GM21526 (cell line): Measurements from ENCODE around the gene CUEDC2.

Experiments
- ATAC-seq: cut with Tn5 transposase; IDR thresholded peaks from one replicate; pipeline ENCODE4 v1.9.1; 2021; ENCODE audit warnings: moderate library complexity; ENCODE audit not compliant: unreplicated experiment, low FRiP score

Gene CUEDC2

DNA sequence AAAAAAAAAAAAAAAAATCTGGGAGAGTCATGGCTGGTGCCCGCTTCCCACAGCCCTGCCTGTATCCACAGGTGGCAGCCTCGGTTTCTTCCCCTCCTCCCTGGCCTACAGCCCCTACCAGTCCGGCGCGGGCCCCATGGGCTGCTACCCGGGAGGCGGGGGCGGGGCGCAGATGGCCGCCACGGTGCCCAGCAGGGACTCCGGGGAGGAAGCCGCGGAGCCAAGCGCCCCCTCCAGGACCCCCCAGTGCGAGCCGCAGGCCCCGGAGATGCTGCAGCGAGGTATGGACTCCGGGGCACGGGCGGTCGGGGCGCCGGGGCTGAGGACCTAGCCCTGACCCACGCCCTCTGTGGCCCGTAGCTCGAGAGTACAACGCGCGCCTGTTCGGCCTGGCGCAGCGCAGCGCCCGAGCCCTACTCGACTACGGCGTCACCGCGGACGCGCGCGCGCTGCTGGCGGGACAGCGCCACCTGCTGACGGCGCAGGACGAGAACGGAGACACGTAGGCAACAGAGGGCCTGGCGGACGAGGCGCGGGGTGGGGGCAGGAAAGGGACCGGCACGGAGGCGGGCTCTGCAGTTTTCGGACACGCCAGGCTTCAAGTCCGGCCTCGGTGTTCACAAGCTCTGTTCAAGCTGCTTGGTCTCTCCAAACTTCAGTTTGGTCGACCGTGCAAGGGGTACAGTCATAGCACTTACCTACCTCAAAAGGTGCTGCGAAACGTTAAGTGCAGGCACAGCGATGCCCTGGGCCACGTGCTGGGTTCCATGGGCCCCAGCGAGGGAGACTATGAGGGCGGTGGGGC, 33.0 kb downstream of the CUEDC2 start:
- ATAC-seq: peak; percentile 35

DNA sequence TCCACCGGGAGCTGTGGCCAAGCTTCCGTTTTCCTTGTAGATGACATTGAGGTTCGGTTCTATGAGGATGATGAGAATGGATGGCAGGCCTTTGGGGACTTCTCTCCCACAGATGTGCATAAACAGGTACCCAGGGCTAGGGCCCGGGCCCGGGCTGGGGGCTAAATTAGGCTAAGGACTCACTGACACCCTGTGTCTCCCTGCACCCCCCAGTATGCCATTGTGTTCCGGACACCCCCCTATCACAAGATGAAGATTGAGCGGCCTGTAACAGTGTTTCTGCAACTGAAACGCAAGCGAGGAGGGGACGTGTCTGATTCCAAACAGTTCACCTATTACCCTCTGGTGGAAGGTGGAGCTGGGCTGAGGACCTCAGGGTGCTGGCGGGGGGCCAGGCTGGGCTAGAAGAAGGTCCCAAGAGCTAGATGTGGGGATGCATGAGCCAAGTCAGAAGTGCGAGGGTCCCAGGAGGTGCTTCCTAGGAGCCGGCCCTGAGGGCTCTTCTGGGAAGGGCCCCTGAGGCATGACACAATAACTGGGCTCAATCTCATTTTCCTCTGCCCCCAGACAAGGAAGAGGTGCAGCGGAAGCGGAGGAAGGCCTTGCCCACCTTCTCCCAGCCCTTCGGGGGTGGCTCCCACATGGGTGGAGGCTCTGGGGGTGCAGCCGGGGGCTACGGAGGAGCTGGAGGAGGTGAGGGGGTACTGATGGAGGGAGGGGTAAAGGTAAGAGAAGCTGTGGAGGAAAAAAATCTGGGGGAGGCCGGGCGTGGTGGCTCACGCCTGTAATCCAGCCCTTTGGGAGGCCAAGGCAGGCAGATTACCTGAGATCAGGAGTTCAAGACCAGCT, 34.0 kb downstream of the CUEDC2 start:
- ATAC-seq: no peak

DNA sequence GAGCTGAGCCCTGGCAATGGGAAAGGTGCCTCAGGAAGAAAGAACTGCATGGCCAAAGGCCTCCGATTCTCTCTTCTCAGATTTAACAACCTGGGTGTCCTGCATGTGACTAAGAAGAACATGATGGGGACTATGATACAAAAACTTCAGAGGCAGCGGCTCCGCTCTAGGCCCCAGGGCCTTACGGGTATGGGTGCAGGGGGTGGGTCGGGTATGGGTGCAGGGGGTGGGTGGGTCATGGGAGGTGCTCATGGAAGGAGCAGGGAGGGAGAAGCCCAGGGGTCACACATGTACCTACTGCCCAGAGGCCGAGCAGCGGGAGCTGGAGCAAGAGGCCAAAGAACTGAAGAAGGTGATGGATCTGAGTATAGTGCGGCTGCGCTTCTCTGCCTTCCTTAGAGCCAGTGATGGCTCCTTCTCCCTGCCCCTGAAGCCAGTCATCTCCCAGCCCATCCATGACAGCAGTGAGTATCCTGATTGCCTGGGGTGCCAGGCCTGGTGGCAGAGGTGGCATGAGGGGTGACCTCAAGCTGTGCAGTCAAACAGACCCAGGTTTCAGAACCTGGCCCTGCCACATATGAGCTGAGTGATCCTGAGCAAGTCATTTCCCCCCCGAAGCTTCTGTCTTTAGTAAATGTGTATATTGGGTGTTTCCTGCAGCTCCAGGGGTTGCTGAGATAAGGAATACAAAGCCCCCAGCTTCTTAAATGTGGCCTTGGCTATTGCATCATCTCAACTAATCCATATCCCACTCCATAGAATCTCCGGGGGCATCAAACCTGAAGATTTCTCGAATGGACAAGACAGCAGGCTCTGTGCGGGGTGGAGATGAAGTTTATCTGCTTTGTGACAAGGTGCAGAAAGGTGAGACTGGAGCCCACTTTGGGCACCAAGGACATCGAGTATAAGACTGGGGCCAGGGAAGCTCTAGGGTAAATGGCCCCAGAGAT, 34.9 kb downstream of the CUEDC2 start:
- no peak for ATAC-seq

DNA sequence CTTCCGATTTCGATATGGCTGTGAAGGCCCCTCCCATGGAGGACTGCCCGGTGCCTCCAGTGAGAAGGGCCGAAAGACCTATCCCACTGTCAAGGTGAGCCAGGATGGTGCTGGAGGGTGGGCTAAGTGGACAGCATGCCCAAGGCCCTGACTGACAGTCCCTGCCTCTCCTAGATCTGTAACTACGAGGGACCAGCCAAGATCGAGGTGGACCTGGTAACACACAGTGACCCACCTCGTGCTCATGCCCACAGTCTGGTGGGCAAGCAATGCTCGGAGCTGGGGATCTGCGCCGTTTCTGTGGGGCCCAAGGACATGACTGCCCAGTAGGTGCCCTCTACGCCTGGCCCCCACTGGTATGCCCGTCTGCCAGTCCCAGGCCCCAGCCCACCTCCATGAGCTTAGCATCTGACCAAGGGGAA, 35.6 kb downstream of the CUEDC2 start:
- ATAC-seq: no peak

DNA sequence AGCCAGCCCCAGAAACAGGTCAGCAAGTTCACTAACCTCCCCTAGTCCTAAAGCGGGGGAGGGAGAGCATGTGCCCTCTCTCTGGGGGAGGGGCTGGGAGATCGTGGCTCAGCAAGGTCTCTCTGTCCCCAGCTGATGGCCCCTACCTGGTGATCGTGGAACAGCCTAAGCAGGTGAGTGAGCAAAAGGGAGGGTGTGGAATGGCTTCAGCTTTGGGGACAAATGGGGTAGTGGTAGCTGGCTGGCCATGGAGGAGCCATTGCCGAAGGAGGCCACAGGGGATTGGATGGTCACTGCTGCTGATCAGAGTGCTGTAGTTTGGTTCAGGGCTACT, 36.1 kb downstream of the CUEDC2 start:
- ATAC-seq: no peak

DNA sequence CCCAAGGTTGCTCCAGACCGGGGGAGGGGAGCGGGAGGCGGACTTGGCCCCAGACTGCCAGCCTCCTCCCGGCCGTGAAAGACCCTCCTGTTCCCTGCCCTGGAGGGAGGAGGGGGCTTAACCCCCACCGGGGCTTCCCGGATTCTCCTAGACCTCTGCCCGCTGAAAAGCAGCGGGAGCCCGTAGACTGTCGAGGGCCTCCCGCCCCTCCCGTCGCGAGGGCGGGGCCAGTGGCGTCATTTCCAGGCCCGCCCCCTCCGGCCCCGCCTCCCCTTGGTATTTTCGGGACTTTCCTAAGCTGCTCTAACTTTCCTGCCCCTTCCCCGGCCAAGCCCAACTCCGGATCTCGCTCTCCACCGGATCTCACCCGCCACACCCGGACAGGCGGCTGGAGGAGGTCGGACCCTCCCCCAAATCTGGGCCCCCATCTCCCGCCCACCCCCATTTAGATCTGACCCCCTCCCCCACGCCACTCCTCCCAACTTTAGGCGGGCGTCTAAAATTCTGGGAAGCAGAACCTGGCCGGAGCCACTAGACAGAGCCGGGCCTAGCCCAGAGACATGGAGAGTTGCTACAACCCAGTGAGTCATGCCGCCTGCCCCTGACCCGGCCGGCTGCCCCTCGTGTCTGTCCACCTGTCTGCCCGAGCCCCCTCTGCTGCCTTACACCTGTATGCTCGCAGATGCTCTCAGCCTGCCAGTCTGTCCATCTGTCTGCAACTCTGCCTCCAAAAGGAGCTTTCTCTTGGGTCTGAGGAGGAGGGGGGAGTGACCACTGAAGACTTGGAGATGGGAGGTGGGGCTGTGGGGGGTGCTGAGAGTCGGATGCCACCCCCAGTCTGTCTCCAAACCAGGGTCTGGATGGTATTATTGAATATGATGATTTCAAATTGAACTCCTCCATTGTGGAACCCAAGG, 36.7 kb downstream of the CUEDC2 start, which contains the start of gene NFKB2:
NFKB2 (plus strand) TSS at position 306 of the 917 bp plus-strand sequence; CDS start at position 561, 255 bp downstream.
- no peak for ATAC-seq

DNA sequence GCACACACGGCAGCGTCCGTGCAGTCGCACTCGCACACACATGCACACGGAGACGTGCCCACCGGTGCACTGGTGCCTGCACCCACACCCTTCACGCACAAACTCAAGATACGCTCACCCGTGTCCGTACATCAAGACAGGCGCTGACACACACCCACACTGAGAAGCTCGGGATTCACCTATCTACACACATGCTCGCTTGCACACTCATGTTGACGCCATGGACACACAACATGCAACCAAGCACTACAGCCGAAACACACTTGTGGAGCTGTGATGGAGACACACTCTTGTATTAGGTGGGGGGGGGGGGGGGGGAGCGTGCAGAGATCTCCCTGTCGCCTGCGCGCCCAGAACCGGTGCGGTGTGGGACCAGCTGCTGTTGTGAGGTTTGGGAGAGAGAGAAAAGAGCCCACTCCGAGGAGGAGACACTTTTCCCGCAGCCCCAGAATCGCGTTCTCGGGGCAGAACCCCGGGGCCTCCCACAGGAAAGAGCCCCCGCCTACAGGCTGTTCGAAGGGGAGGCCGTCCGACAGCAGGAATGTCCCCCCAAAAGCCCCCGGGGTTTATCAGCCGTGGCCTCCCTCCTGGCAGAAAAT, 37.5 kb downstream of the CUEDC2 start:
- no peak for ATAC-seq

DNA sequence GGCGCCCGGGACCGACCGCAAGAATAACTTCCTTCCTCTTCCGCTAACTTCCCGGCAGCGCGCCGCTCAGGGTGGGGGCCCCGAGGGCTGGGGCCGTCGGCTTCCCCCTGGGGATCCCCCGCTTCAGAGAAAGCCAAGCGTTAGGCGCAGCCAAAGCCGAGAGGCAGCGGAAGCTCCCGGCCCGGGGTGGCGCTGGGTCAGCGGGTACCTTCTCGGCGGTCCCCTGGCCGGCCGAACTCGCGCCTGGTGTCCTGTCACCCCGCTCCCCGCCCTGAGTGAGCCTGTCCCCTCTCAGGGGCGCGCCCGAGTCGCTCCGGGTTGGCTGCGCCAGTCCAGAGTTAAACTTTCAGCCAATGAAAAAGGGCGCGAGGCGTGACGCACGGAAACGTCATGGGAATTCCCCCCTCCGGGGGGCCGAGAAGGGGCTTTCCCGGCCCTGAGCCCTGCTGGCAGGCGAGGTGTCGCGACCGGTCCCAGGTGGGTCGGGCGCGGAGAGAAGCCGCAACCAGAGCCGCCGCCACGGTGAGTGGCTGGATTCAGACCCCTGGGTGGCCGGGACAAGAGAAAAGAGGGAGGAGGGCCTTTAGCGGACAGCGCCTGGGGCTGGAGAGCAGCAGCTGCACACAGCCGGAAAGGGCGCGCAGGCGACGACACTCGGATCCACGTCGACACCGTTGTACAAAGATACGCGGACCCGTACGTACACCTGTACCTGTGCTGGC, 38.1 kb downstream of the CUEDC2 start:
- peak; percentile 77 for ATAC-seq

DNA sequence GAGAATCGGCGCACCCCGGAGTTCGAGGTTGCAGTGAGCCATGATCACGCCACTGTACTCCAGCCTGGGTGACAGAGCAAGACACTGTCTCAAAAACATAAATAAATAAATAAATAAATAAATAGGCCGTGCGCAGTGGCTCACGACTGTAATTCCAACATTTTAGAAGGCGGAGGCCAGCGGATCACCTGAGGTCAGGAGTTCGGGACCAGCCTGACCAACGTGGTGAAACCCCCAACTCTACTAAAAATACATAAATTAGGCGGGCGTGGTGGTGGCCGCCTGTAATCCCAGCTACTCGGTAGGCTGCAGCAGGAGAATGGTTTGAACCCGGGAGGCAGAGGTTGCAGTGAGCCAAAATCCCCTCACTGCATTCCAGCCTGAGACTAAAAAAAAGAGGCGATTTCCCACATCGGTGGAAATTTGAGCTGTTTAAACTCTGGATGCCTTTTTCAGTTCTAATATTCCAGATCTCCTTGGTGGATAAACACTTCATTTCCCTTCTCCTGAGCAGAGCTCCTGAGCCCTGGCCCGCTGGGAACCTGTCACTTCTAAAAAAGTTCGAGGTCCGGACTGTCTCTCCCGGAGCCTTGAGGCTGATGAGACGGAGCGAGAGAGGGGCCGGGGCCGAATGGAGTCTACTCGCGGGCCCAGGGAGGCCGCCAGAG, 38.8 kb downstream of the CUEDC2 start:
- no peak for ATAC-seq

DNA sequence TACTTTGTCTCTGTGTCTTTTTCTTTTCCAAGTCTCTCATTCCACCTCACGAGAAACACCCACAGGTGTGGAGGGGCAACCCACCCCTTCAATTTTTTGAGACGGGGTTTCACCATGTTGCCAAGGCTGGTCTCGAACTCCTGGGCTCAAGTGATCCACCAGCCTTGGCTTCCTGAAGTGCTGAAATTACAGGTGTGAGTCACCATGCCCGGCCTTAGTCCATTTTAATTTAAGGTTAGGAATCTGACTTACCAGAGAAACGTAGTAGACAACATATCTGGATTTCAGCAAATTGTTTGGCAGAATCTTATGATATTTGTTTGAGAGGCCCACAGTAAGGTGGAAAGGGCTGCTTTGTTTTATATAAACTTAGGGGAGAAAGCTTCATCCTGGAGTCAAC, 40.1 kb downstream of the CUEDC2 start:
- ATAC-seq: no peak

DNA sequence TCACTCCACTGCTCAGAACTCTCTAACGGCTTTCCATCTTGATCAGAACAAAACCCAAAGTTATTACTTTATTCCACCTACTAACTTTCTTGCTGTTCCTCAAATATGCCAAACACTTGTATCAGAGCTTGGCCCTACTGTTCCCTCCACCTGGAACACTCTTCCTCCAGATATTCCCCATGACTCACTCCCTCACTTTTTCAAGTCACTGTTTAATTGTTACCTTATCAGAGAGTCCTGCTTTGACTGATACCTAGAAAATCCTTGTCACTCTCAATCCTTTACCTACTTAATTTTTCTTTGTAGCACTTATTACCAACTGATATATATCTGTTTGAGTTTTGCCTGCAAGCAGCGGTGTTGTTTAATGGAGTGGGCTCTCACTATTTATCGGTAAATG, 42.5 kb downstream of the CUEDC2 start:
- no peak for ATAC-seq

DNA sequence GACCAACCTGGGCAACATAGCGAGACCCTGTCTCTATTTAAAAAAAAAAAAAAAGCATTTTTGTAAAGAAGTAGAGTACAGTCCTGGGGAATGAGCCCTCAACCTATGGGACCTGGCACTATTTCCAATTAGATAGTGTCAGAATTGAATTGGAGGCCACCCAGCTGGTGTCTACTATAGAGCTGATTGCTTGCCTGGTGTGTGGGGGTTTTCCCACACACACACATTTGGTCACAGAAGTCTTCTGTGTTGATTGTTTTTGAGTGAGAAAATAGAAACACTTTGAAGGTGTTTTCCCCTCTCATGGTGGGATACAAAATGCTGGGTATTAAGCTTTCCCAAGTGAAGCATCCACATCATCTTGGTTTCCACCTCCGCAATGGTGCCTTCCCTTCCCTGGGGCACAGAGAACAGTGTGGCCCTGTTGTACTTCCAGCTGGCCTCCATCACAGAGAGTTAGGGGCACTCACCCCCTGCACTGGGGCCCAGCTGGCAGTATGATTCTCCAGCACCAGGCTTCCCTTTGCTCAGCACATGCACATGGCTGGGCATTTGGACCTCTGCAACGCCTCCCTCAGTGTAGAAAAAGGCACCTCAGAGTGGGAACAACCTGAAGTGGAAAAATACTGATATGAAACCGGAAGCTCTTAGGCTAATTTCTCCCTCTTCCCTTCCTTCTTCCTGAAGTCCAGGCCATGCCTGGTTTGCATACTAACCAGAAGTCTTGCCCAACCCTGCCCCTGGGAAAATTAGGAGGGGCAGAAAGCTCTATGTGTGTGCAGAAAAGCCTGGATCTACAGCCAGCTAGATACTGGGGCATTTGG, 47.6 kb downstream of the CUEDC2 start:
- ATAC-seq: no peak

DNA sequence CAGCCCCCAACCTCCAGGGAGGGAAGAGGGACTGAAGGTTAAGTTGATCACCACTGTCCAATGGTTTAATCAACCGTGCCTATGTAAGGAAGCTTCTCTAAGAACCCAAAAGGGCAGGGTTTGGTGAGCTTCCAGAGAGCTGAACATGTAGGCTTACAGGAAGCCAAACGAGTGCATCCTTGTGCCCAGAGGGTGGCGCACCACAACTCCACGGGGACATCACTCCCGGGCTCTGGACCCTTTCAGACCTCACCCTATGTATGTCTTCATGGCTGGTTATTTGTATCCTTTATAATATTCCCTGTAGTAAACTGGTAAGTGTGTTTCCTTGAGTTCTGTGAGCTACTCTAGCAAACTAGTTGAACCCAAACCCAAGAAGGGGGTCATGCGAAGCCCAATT, 48.3 kb downstream of the CUEDC2 start:
- no peak for ATAC-seq

DNA sequence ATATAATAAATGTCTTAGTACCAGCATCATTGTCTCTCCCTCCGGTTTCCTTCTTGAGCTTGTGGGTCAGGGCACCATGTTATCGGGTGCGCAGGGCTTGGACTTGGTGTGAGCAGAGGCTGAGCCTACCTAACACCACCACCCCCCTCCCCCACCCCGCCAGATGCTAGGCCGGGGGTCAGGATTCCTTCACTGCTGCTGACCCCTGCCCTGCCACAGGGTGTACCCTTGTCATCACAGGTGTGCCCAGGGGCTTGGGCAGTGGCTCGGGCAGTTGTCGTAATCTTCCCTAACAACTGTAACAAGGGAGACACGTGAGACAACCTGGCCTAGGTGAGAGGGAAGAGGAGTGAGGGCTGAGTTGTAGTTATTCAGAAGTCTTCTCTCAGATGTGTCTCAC, 49.5 kb downstream of the CUEDC2 start:
- ATAC-seq: no peak

DNA sequence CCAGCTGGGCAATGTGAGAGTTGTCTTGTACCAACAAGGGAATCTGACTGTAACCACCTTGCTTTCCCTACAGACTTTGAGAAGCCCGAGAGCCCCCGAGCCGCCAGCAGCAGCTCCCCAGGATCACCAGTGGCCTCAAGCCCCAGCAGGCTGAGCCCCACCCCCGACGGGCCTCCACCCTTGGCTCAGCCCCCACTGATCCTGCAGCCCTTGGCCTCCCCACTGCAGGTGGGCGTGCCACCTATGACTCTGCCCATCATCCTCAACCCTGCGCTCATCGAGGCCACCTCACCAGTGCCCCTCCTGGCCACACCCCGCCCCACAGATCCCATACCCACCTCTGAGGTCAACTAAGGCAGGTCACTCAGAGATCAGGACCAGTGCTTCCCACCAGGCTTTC, 50.4 kb downstream of the CUEDC2 start:
- ATAC-seq: no peak

DNA sequence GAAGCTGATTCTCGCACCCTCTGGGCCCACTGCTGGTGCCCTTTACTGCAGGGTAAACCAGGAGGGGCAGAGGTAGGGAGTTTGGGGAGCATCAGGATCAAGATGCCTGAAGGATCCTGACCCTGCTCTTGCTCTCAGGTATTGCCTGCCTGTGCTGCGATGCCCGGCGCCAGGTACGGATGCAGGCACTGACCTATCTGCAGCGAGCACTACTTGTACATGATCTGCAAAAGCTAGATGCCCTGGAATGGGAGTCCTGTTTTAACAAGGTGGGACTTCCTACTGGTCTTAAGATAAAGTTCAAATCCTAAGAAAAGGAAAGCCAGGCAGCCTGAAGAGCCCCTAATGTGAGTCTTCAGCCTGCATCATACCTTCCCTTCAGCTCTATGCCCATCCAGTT, 53.0 kb downstream of the CUEDC2 start:
- no peak for ATAC-seq

DNA sequence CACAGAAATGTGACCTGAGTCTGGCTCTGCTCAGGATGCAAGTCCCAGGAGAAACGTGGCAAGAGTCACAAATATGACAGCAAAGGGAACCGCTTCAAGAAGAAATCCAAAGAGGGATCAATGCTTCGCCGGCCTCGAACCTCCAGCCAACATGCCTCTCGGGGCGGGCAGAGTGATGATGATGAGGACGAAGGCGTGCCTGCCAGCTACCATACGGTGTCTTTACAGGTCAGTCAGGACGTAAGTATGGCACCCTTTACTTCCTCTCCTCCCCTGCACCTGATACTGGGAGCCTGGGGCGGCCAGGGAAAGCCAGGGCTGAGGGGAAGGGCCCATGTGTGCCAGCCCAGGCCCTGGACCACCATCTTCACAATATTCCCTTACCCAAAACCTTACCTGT, 55.5 kb downstream of the CUEDC2 start:
- ATAC-seq: no peak
